NCI-H1436 treated with DMSO at 0.1 percent for 48 hours (cell line): ENCODE measurements around the gene GABRD.

Source experiments
- DNase-seq: peaks from one replicate; lab custom pipeline; 2025; lab: John Stamatoyannopoulos, UW

GABRD gene

DNA sequence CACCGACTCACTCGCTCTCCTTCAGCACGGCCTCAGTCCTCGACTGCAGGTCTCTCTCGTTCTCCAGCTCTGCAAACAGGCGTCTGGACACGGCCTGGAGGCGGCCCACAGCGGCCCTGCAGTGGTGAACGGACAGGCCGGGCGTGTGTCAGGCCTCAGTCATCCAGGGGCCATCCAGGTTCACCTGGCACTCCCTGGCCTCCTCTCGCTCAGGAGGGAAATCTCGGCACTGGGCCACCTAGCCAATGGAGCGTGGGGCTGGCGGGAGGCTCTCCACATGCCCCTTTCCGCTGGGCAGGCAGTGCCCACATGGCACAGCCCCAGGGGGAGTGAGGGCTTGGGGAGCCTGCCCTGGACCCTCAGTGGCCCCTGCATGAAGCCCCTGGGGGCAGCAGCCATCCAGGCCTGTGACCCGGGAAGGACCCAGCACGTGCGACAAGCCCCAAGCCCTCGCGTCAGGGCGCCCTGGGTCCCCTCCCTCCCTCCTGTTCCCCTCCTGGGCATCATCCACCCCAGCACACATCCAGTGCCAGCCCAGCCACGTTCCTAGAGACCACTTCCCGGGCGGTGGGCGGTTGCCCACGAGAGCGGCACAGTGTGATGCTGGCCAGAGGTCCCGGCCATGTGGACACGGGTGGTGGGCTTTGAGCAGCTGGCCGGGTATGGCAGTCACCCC lies 33.6 kb upstream of the GABRD start:
- no peak for DNase-seq

DNA sequence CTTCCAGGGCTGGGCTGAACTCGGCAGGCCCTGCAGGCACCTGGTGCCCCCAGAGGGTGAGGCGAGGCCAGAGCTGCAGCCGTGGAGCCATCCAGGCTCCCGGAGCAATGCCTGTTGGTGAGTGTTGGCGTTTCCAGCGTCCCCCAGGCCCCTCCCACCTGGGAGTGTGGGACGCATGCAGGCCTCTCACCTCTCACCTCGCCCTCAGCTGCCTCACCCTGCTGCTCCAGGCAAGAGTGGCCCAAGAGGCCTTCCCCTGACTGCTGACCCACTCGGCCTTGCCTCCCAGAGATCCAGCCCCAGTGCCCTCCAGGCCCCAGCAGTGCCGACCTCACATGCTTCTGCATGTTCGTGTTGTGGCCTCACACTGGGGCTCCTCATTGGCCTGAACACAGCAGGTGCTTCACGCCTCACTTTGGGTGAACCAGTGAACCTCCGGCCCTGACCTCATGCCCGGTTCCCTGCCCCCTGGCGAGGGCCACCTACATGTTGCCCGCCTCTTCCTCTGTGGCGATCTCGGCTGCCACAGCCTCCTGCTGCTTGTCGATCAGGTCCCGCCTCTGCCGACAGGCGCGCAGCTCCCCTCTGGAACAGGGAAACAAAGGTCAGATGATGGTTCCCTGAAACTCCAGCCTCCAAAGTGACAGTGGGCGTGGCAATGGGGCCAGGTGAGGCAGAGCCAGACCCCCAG lies 32.5 kb upstream of the GABRD start:
- no peak for DNase-seq

DNA sequence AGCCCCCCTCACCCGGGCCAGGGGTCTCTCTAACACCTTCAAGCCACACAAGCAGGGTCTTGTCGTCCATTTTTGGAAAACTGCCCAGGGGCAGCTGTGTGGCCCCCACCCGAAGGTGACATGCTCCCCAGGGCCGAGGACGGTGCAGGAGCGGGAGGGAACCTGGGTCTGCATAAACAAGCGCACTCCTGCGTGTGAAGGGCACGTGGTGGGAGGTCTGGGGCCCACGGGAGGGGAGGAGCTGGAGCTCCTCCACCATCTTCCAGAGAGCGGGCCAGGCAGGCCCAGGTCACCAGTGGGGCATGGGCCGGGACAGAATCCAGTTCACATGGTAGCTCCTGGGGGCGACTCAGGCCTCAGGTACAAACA lies 32.0 kb upstream of the GABRD start:
- no peak for DNase-seq

DNA sequence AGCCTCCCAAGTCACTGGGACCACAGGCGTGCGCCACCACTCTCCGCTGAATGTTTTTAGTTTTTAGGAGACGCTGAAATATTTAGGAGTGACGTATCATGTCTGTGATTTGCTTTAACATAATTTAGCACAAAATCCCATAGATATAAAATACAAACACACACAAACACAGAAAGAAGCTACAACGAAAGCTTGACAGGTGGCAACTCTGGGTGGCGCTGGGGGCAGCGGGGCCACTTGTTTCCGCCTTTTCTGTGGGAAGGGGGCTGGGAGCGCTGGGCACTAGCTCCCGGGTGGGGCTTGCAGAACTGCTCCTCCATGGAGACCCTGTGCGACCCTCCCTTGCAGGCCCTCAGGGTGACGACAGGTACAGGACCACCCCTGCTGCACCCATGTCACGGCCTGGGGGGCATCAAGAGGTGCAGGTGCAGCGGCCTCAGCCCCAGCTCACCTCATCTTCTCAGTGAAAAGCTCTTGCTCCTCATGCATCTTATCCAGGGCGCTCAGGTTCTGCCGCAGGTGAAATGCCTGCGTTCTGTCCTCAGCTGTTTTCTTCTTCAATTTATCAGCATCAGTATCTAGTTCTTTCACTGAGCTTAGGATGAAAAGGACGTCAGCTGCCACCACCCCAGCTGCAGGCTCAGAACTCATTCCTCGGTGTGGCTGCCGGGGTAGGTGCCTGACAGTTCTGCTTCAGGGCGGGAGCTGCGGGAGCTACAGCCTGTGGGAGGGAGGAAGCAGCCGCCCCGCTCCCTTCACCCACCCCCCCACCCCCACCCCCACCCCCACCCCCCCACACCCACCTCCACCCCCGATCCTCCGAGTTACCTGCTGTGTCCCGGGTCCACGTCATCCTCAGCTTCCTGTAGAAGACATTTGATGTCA lies 30.8 kb upstream of the GABRD start:
- DNase-seq, result no peak

DNA sequence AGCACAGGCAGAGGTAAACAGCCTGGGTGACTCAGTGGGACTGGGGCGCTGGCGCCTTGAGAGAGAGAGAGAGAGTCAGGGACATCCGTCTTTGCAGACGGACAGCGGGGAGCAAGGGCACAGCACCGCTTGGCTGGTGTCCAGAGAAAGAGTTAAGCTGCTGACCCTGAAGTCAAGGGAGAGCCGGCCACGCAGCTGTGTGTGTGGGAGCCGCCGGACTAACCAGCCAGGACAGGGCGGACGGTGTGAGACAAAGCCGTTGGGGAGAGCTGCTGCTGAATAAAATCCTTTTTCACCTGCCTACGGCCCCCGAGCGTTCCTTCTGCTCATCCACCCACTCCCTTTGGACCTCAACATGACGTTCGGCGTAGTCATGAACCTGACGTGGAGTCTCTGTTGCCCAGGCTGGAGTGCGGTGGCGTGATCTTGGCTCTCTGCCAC lies 30.0 kb upstream of the GABRD start:
- no peak for DNase-seq

DNA sequence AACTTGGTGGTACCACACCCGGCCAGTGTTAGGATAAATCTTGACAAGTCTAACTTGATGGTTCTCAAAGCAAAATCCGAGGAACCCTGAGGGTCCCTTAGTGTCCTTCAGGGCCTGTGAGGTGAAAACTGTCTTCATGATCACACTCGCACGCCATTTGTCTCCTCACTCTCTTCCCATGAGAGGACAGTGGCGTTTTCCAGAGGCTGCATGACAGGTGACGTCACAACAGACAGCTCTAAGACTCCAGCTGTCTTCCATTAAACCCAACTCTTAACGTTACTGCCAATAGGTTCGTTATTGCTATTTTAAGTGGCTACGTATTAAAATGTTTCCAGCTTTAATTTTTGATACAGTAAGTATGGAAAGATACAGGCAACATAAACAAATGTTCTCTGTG lies 29.4 kb upstream of the GABRD start:
- no peak for DNase-seq

DNA sequence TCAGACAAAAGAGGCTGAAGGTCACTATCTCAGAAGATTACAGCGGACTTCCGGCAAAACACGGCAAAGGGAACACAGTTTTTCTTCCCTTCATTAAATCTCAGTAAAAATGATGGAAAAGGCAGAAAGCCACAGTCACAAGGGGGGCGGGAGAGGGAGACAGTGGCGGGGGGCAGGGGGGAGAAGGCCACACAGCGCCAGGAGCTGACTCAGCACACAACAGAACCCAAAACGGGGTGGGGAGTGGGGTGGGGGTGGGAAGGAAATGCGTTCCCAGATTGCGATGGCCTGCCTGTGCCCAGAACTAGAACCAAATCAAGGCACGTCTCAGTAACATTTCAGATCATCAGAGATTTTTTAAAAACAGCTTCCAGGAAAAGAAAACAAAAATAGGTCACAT lies 28.9 kb upstream of the GABRD start:
- DNase-seq, result no peak

DNA sequence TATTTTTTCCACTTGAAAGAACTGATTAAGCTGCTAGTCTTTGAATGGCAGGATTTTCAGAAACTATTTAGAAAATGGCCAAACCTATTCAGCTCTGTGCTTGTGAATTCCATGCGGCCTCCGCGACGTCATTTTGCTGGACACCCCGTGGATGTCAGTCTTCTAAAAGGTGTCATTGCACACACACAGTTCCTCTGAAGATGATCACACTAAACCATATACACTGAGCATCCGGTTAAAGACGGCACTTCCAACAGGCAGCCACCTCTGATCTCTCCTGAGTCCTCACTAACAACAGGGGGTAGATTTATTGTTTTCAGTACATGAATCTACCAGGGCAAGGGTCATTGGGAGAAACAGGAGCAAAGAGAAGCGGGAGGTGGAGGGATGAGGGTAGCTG lies 24.6 kb upstream of the GABRD start:
- DNase-seq, result no peak

DNA sequence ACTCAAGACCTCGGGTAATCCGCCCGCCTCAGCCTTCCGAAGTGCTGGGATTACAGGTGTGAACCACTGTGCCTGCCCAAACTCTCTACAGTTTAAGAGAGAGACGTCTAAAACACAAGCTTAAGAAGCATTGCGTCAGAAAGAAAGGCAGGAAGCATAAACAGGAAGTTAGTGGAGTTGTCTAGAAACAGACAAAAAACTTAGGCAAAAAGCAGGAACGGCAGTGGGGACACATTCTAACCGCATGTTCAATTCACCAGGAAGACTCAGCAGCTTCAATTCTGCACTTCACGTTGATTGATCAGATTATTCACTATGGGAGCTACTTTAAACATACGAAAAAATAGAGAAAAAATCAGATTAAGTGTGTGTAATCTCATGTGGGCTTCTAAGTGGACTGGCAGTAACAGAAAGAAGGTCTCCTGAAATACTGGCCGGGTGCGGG lies 22.9 kb upstream of the GABRD start:
- no peak for DNase-seq

DNA sequence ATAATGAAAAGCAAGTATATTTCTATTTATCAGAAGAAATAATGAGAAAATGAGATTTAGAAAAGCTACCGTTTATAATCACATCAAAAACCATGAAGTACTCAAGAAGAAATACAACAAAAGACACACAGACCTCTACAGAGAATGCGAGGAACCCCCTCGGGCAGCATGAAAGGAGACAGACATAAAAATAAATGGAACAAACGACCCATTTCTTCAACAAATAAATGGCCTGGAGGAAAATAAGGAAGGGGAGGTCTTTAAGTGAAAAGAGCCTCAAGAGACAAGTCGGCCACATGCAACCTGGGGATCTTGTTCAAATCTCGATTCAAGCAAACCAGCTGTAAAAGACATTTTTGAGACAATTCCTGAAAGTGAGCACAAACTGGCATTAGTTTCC lies 21.6 kb upstream of the GABRD start:
- no peak for DNase-seq

DNA sequence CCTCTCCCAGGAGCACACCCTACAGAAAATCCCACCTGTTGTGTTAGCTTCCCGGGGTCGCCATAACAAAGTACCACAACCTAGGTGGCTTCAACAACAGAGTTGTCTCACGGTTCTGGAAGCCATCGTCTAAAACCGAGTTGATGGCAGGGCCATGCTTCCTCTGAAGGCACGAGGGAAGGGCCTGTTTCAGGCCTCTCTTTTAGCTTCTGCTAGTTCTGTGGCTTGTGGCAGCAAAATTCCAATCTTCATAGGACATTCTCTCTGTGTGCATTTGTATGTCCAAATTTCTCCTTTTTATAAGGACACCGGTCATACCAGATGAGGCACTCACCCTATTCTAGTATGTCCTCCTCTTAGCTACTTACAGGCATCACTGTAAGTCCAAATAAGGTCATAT lies 18.7 kb upstream of the GABRD start:
- DNase-seq, result no peak

DNA sequence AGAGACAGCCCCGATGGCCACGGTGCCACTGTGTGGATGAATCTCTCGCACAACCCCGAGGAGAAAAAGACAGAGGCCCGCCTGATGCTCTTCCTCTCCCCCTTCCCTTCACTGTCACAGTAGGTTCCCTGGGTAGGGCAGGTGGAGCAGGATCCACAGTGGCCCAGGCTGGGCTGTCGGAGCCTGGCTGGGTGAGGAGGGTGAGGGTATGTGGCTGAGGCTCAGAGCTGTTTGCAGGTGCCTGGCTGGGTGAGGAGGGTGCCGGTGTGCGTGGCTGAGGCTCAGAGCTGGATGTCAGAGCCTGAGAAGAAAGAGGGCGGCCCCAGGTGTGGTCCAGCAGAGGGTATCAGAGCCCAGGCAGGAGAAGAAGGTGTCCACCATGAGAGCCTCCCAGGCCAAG lies 18.3 kb upstream of the GABRD start:
- no peak for DNase-seq

DNA sequence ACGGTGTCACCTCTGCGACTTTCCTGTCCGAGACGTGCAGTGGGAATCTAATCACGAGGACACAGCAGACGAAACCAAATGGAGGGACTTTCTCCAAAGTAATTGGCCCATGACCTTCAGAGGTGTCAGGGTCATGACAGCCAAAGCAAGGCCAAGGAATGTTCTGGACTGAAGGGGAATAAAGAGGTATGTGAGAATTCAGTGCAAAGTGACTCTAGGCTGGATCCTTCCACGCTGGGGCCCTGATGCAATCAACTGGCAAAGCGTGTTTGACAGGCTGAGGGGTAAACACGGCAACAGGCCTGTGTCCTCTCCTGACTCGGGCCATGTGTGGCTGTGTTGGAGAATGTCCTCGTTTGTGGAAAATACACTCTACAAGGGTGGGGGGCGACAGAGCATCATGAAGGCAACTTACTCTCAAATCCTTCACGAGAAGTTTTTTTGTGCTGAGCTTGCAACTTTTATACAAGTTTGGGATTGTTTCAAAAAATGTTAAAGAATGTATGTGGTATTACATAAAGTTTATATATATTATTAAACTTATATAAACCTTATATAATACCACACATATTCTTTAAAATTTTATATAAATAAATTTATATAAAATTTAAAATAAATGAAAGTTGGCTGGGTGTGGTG lies 17.3 kb upstream of the GABRD start:
- no peak for DNase-seq

DNA sequence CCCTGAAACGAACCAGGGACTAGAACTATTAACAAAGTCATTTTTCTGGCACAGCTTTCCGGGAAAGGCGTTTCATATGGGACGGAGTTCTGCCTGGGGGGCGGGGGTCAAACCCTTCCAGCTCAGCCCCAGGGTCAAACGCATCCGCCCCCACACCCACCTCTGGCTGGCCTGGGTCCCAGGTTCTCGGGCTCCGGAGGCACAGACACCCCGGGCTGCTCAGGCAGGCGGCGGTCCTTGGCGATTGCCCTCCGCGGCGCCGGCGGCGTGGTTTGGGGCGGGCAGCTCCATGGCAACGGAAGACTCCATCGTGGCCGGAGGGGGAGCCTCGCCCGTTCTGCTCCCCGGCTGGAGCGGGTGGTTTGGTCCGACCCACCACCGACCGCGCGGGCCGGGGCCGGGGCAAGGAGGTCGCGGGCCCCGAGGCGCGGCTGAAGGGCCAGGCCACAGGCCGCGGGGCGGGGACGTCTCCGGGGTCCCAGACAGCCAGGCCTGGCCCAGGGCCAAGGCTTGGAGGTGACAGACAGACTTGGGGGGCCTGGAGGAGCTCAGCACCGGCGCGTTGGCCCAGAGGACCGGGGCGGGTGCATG lies 15.5 kb upstream of the GABRD start, which contains the start of gene CFAP74:
CFAP74 (minus strand) TSS at position 246 of the 591 bp plus-strand sequence. CDS start 12,830 bp downstream, outside the sequence.
- no peak for DNase-seq

DNA sequence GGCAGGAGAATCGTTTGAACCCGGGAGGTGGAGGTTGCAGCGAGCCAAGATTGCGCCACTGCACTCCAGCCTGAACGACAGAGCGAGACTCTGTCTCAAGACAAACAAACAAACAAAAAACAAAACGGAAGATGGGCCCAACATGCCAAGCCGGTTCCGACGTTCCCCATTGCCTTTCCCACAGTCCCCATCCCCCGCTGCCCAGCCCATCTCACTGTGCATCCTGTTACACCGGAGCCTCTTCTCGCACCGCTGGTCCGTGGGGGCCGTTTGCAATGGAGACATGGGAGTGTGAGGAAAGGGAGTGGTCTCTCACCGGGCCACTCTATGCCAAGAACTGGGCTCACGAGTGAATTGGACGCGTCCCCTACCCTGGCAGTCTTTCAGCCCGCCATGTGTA lies 14.3 kb upstream of the GABRD start:
- DNase-seq, result no peak

DNA sequence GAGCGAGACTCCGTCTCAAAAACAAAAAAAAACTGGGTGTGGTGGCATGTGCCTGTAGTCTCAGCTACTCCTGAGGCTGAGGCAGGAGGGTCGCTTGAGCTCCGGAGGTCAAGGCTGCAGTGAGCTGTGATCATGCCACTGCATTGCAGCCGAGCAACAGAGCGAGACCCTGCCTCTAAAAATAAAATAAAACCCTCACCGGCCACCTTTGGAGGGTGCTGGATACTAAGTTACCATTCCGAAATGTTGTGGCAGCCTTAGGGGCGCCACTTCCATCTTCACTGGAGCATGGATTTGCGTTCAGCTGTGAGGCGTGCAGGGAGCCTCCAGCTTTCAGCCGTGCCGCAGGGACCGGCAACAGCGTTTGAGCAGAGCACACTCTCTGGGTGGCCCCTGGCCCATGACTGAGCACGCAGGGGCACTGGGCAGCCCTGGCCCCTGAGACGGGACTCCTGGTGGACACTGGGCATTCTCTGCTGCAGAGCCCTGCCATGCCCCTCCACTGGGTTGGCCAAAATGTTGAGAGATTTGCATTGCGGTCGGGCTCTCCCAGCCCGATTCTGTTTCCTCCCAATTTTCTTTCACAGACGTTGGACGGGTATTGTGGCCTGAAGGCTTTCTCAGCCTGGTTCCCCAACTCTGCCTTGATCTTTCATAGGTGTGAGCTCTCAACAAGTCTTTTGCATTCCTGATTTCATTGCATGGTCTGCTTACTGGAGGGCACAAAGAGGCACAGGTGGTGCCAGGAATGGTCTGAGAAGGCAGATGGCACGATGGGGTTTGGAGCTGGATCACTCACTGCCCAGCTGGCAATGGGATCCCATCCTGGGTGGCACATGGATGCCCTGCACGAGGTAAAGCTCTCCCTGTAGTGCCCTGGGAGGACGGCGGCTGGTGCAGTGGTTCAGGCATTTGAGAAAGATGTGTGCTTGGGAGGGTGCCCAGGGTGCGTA lies 9.8 kb upstream of the GABRD start:
- DNase-seq, result no peak

DNA sequence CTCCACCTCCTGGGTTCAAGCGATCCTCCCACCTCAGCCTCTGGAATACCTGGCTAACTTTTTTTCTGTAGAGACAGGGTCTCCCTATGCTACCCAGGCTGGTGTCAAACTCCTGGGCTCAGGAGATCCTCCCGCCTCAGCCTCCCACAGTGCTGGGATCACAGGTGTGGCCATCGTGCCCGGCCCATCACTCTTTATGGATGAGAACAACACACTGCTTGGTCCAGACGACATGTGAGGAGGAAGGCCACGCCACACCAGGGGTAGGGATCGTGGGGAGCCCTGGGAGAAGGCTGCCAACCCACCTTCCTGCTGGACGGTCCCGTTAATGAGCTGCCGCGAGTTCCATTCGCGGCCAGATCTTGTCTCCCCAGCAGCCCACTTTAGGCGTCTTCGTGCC lies 5.0 kb upstream of the GABRD start:
- DNase-seq, result no peak

DNA sequence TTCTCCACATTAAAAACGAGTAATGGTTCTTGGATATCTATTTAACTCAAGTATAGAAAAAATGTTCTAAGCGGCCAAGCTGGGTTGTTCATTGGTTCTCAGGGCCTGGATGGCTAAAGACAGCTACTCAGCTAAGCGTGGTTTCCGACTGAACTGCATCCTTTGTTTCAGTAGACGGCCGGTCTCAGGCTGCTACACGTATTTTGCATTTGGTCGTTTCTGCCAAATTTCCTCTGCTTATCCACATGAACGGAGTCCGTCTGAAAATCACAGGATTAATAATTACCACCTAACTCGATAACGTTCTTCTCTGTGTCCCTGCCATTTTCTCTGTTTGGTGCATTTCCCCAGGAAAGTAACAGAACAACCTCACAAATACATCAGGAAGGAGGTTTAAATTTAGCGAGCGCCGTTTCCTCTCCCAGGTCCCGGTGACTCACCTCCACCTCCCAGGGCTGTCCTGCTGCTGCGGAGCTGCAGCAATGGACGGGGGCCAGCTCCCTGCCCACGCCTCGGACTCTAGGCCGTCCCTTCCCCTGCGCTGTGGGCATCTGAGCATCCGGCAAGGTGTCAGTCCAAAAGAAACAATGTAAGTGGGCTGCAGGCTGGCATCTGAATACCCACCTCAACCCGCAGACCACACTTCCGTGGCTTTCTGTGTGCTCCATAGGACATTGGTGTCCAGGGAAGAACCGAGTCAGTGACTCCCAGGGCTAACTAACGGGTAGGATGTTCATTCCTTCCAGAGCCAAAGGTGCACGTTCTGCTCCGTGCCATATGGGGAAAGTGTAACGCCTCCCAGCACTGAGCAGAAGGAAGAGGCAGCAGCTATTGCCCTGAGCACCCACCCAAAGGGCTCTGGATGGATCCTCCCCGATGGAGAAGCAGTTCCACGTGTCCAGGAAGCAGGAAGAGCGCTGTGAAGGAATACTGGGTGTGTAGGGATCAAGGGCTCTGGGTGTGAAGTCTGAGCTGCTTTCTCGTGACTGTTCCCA lies 4.1 kb upstream of the GABRD start:
- no peak for DNase-seq

DNA sequence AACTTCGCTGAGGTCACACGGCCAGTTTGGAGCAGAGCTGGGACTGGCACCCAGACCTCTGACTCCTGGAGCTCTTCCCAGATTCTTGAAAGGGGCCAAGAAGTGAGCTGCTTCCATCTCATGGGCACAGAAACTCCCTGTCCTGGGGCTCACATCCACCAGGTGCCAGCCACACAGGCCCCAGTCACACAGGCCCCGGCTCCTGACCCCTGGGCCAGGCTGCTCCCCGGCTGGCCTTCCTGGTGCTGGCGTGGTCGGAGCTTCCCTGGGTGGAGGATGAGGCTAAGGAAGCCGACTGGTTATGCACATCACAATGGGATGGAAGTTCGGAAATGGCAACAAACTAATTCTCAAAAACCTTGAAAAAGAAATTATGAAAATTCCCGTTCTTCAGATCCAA lies 3.0 kb upstream of the GABRD start:
- DNase-seq, result no peak
